ENCODE results near the gene STX11. TPM values are rescaled to one million over a fixed set of nuclear protein-coding genes. Genes with fewer than 3 reads are reported as not detected.

STX11 gene
- total RNA-seq, 1 experiment from 2014 or later = 0.69 TPM

DNA sequence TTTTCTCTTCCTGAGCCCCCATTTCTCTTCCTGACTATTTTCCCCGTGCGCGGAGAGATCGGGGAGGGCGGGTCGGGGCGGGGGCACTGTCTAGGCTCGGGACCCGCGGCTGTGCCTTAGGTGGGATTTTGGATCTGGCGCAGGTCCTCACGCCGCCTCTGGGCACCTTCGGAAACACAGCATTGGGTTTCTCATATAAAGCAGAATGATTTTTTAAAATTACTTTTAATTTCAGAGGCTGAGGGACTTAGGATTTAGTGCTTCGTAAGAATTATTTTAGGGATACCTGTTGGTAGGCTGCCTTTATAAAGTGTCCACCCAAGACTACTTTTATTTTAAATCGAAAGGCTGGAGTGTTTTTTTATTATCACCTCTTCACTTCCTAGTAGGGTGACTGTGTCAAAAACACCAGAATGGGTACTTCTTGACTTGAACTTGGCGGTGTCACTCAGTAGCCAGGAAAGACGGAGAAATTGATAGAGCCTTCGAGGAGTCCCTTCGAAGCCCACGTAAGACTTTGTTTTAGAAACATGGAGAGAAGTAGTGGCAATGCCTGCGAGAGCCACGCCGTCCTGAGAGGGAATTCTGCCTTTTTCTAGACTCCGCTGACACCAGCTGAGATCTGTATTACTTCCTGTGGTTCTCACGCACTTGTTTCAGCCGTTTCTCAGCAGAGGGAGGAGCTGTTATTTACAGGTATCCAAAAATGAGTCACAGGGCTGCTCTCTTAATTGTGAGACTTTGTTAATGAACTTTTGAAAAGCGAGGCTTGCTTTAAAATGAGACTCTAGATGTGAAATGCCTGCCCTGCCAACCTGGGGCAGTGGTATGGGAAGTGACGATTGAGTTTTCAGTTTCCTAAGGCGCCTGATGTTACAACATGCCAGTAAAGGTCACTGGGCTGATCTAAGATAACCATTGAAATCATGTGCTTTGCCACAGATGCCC is 667 bp downstream of the STX11 start:
- no peaks in the 10 kb centered on the region for H3K9me3 ChIP-seq (ENCODE audit: control insufficient read depth in 1 of 2, insufficient read depth in 1 of 2, low read depth in 1 of 2, low read length in 2 of 2)
- H3K27me3 ChIP-seq (ENCODE audit: insufficient read depth, low read length) = no peaks in the 10 kb centered on the region
- H3K27ac ChIP-seq (ENCODE audit: low read depth, low read length) = no peak overlapping the region
- H3K36me3 ChIP-seq (ENCODE audit: control insufficient read depth in 1 of 2, insufficient read depth in 2 of 2, low read length in 2 of 2) = no peaks in the 10 kb centered on the region
- H3K4me2 ChIP-seq (ENCODE audit: low read length) = peak overlapping the region; percentile 95
- peak; percentile 41 for DNase-seq (ENCODE audit: low read depth, low spot score)
- CTCF ChIA-PET = no interaction called here
- no peaks in the 10 kb centered on the region for H4K20me1 ChIP-seq (ENCODE audit: insufficient read depth)
- TF ChIP-seq, protein P1, sequence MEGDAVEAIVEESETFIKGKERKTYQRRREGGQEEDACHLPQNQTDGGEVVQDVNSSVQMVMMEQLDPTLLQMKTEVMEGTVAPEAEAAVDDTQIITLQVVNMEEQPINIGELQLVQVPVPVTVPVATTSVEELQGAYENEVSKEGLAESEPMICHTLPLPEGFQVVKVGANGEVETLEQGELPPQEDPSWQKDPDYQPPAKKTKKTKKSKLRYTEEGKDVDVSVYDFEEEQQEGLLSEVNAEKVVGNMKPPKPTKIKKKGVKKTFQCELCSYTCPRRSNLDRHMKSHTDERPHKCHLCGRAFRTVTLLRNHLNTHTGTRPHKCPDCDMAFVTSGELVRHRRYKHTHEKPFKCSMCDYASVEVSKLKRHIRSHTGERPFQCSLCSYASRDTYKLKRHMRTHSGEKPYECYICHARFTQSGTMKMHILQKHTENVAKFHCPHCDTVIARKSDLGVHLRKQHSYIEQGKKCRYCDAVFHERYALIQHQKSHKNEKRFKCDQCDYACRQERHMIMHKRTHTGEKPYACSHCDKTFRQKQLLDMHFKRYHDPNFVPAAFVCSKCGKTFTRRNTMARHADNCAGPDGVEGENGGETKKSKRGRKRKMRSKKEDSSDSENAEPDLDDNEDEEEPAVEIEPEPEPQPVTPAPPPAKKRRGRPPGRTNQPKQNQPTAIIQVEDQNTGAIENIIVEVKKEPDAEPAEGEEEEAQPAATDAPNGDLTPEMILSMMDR (IDR thresholded peaks at IDR 0.05 in 2 of 3, conservative IDR thresholded peaks at IDR 0.05 in 1 of 3; ENCODE audit: borderline replicate concordance in 1 of 3, insufficient read depth in 1 of 3, low read depth in 2 of 3, low read length in 2 of 3) = peak in 2 of 3 experiments; percentile 33 to 39; a peak in 4 of 6 replicates
- no peak for TF ChIP-seq POLR2A (IDR thresholded peaks at IDR 0.05; ENCODE audit: borderline replicate concordance, extremely low read depth, insufficient read depth, insufficient read length)
- TF ChIP-seq, protein P2, sequence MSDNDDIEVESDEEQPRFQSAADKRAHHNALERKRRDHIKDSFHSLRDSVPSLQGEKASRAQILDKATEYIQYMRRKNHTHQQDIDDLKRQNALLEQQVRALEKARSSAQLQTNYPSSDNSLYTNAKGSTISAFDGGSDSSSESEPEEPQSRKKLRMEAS (IDR thresholded peaks at IDR 0.05) = peak; percentile 33
- peak overlapping the region; percentile 55 to 70 for H3K4me3 ChIP-seq (replicated peaks in 1 of 2; ENCODE audit: low read depth in 1 of 2, low read length in 2 of 2)
- RAD21 ChIA-PET (ENCODE audit: low non-redundant PET in 1 of 2, low total read pairs in 2 of 2, uncharacterized antibody in 2 of 2, unreplicated experiment in 2 of 2) = interaction anchor here in 1 of 2 experiments (0.6 kb wide), 1 partner anchor 68 kb away, joined by 3 read pairs; no protein-coding TSS in a partner anchor
- intact Hi-C loops (cut with micrococcal nuclease) = no loop called here
- peak; percentile 72 for ATAC-seq
- peak overlapping the region; percentile 55 for H3K9ac ChIP-seq (ENCODE audit: low read length)
- H3K9me2 ChIP-seq (ENCODE audit: insufficient read depth) = no peaks in the 10 kb centered on the region
- POLR2A ChIA-PET = no interaction called here
- peaks cover 0 to 21% of the 10 kb centered on the region in 2 experiments; a peak in 2 of 4 replicates for H3K4me1 ChIP-seq (ENCODE audit: control insufficient read depth in 1 of 2, insufficient read depth in 2 of 2, low read length in 2 of 2)
- TSS peak; percentile 27 for BruUV-seq (replicated peaks)
- H3K79me2 ChIP-seq (ENCODE audit: insufficient read depth, low read length) = no peaks in the 10 kb centered on the region
- peak overlapping the region; percentile 99 for H2AFZ ChIP-seq (ENCODE audit: low read depth, low read length, poor library complexity, severe bottlenecking)

DNA sequence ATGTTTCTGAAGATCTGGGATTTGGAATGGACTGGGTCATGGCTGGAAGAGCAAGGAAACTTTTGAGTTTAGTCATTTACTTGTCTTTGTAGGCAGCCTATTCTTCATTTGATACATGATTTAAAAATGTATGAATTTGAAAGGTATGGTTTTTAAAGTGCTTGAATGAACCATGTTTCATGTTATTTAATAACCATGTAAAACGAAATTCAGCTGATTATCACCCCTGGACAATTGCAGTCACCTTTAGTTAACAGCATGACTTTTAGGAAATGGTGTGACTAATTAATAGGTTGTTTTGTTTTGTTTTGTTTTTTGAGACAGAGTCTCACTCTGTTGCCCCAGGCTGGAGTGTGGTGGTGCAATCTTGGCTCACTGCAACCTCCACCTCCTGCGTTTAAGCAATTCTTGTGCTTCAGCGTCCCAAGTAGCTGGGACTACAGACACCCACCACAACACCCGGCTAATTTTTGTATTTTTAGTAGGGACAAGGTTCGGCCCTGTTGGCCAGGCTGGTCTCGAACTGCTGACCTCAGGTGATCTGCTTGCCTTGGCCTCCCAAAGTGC is 2.1 kb downstream of the STX11 start:
- ATAC-seq = no peak
- intact Hi-C loops (cut with micrococcal nuclease) = no loop called here
- no peak for TF ChIP-seq EGR1 (IDR thresholded peaks at IDR 0.05; ENCODE audit: low read depth)
- TF ChIP-seq JUND (IDR thresholded peaks at IDR 0.05) = no peak
- TF ChIP-seq ZNF274 (IDR thresholded peaks at IDR 0.05; ENCODE audit: low read depth, low read length) = no peak
- no peak for TF ChIP-seq RAD21 (IDR thresholded peaks at IDR 0.05; ENCODE audit: low read depth)
- no peak for TF ChIP-seq SP1 (IDR thresholded peaks at IDR 0.05; ENCODE audit: low read depth)
- TF ChIP-seq, protein P3, sequence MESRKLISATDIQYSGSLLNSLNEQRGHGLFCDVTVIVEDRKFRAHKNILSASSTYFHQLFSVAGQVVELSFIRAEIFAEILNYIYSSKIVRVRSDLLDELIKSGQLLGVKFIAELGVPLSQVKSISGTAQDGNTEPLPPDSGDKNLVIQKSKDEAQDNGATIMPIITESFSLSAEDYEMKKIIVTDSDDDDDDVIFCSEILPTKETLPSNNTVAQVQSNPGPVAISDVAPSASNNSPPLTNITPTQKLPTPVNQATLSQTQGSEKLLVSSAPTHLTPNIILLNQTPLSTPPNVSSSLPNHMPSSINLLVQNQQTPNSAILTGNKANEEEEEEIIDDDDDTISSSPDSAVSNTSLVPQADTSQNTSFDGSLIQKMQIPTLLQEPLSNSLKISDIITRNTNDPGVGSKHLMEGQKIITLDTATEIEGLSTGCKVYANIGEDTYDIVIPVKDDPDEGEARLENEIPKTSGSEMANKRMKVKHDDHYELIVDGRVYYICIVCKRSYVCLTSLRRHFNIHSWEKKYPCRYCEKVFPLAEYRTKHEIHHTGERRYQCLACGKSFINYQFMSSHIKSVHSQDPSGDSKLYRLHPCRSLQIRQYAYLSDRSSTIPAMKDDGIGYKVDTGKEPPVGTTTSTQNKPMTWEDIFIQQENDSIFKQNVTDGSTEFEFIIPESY (IDR thresholded peaks at IDR 0.05; ENCODE audit: extremely low read depth, insufficient replicate concordance, low read length) = no peak

More for the DNA sequence above, 2.1 kb downstream of the STX11 start:
- DNase-seq (ENCODE audit: low read depth, low spot score) = no peak
- Histone ChIP-seq H3K4me2 (ENCODE audit: low read length) (no peak overlapping the region), H3K36me3 (ENCODE audit: control insufficient read depth in 1 of 2, insufficient read depth in 2 of 2, low read length in 2 of 2) (no peaks in the 10 kb centered on the region), H3K4me1 (ENCODE audit: control insufficient read depth in 1 of 2, insufficient read depth in 2 of 2, low read length in 2 of 2) (peaks cover 0 to 21% of the 10 kb centered on the region in 2 experiments; a peak in 2 of 4 replicates), H3K4me3 (replicated peaks in 1 of 2; ENCODE audit: low read depth in 1 of 2, low read length in 2 of 2) (no peak overlapping the region), H3K9ac (ENCODE audit: low read length) (no peak overlapping the region), H3K79me2 (ENCODE audit: insufficient read depth, low read length) (no peaks in the 10 kb centered on the region), H2AFZ (ENCODE audit: low read depth, low read length, poor library complexity, severe bottlenecking) (no peak overlapping the region), H3K27me3 (ENCODE audit: insufficient read depth, low read length) (no peaks in the 10 kb centered on the region), H3K9me3 (ENCODE audit: control insufficient read depth in 1 of 2, insufficient read depth in 1 of 2, low read depth in 1 of 2, low read length in 2 of 2) (no peaks in the 10 kb centered on the region), H3K9me2 (ENCODE audit: insufficient read depth) (no peaks in the 10 kb centered on the region), H3K27ac (ENCODE audit: low read depth, low read length) (no peak overlapping the region), H4K20me1 (ENCODE audit: insufficient read depth) (no peaks in the 10 kb centered on the region)
- RAD21 ChIA-PET (ENCODE audit: low non-redundant PET in 1 of 2, low total read pairs in 2 of 2, uncharacterized antibody in 2 of 2, unreplicated experiment in 2 of 2) = no interaction called here
- CTCF ChIA-PET = no interaction called here
- no TSS peak for BruUV-seq (replicated peaks)
- POLR2A ChIA-PET = no interaction called here
